ENCODE results near the gene GBE1.

Gene GBE1

GRCh38 chr3:81443958-81444357 lies 317.5 kb downstream of the GBE1 start:
- H3K27ac ChIP-seq, result no peak overlapping the region

GRCh38 chr3:81443457-81443782 lies 318.0 kb downstream of the GBE1 start:
- Histone ChIP-seq H3K27ac (no peak overlapping the region), H3K9me3 (replicated peaks in 1 of 11) (no peaks in the 10 kb centered on the region), H3K4me2 (no peak overlapping the region), H4K20me1 (no peaks in the 10 kb centered on the region), H3K4me3 (no peak overlapping the region), H3K36me3 (no peaks in the 10 kb centered on the region), H3K4me1 (no peaks in the 10 kb centered on the region), H3K9ac (no peak overlapping the region), H3K27me3 (no peaks in the 10 kb centered on the region)
- no peak for TF ChIP-seq Cebpa-rat (IDR thresholded peaks at IDR 0.05)

More at GRCh38 chr3:81443958-81444357, 317.5 kb downstream of the GBE1 start:
- Histone ChIP-seq H3K27me3 (no peaks in the 10 kb centered on the region), H4K20me1 (no peaks in the 10 kb centered on the region), H3K4me1 (no peaks in the 10 kb centered on the region), H3K4me3 (no peak overlapping the region), H3K36me3 (no peaks in the 10 kb centered on the region), H3K4me2 (no peak overlapping the region), H3K9me3 (replicated peaks in 1 of 11) (no peaks in the 10 kb centered on the region), H3K9ac (no peak overlapping the region)
- no peak for TF ChIP-seq Cebpa-rat (IDR thresholded peaks at IDR 0.05)

GRCh38 chr3:81442758-81443456 lies 318.5 kb downstream of the GBE1 start:
- Histone ChIP-seq H3K4me3 (no peak overlapping the region), H3K36me3 (no peaks in the 10 kb centered on the region), H3K9ac (no peak overlapping the region), H4K20me1 (no peaks in the 10 kb centered on the region), H3K4me1 (no peaks in the 10 kb centered on the region), H3K4me2 (no peak overlapping the region), H3K9me3 (replicated peaks in 1 of 11) (no peaks in the 10 kb centered on the region), H3K27me3 (no peaks in the 10 kb centered on the region), H3K27ac (no peak overlapping the region)
- TF ChIP-seq Cebpa-rat (IDR thresholded peaks at IDR 0.05), result no peak

GRCh38 chr3:81440661-81441060 lies 320.8 kb downstream of the GBE1 start:
- Histone ChIP-seq H3K27ac (no peak overlapping the region), H3K4me2 (no peak overlapping the region), H3K4me3 (no peak overlapping the region), H3K27me3 (no peaks in the 10 kb centered on the region), H3K9me3 (replicated peaks in 1 of 11) (no peaks in the 10 kb centered on the region), H4K20me1 (no peaks in the 10 kb centered on the region), H3K36me3 (no peaks in the 10 kb centered on the region), H3K9ac (no peak overlapping the region), H3K4me1 (no peaks in the 10 kb centered on the region)
- TF ChIP-seq Cebpa-rat (IDR thresholded peaks at IDR 0.05), result no peak
